ENCODE data around the gene F13A1.

Gene F13A1

DNA sequence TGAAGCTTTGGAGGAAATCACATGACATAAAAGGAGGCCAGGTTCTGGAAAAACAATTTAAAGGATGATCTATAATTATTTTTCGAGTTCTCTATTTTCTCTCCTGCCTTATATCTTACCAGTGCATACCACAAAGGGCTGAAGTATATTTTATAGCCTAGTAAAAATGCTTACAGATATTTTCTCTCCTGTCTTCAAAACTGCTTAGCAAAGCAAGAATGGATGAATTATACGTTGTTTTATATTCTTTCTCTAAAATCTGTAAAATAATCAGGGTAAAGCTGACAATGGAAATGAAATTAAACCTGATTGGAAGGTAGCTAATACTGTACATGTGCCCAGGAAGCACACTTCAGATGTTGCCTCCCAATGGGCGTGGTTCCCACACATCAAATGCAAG, 123.7 kb downstream of the F13A1 start:
- DNase-seq (ENCODE audit: low read depth) = no peak
- no peak overlapping the region for H3K4me3 ChIP-seq (ENCODE audit: low read depth, low read length)
- TF ChIP-seq, protein P1, sequence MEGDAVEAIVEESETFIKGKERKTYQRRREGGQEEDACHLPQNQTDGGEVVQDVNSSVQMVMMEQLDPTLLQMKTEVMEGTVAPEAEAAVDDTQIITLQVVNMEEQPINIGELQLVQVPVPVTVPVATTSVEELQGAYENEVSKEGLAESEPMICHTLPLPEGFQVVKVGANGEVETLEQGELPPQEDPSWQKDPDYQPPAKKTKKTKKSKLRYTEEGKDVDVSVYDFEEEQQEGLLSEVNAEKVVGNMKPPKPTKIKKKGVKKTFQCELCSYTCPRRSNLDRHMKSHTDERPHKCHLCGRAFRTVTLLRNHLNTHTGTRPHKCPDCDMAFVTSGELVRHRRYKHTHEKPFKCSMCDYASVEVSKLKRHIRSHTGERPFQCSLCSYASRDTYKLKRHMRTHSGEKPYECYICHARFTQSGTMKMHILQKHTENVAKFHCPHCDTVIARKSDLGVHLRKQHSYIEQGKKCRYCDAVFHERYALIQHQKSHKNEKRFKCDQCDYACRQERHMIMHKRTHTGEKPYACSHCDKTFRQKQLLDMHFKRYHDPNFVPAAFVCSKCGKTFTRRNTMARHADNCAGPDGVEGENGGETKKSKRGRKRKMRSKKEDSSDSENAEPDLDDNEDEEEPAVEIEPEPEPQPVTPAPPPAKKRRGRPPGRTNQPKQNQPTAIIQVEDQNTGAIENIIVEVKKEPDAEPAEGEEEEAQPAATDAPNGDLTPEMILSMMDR (IDR thresholded peaks at IDR 0.05; ENCODE audit: low read depth, low read length, missing control alignments) = no peak
- in situ Hi-C loops (cut with HindIII; ENCODE audit: low sequenced_read_pairs) = no loop called here

DNA sequence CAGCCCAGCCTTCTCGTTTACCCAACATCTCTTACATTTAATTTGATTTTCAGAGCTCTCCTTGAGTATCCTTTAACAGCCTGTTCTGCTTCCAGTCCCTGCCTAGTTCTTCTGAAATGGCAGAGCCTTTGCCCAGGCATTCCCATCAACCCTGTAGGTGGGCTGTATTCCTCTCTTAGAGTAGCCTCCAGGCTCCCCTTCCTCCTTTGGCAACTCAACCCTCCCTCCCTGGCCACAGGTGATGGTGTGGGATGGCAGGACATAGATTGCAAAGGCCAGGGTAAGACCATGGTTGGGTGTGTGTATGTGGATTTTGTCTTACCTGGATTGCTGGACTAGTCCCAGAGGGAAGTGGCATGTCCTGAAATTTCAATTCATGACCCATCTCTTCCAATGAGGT, 125.4 kb downstream of the F13A1 start:
- TF ChIP-seq, protein P1 (IDR thresholded peaks at IDR 0.05; ENCODE audit: low read depth, low read length, missing control alignments) = no peak
- DNase-seq (ENCODE audit: low read depth) = no peak
- in situ Hi-C loops (cut with HindIII; ENCODE audit: low sequenced_read_pairs) = no loop called here
- no peak overlapping the region for H3K4me3 ChIP-seq (ENCODE audit: low read depth, low read length)

DNA sequence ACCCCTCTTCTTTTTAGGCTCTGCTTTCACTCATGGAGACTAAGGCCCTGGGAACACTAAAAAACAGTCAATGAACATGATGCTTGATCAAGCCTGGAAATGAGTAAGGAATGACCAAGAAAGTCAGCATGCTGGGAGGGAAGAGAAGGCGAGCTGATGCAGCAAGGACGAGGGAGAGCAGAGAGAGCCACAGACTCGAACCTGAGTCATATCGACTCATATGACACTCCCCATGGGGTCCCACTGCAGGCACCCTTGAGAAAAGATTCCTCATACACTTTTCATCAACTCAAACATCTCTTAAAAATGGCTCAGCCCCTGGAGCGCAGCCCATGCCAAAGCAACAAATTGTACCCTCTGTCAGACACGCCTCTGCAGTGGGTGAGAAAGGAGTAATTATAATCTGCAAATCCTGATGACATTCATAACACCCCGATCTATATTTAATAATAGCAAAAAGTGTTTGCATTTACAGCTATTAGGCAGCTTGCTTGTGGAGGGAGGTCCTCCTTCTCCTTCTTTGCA, 127.2 kb downstream of the F13A1 start:
- no peak overlapping the region for H3K4me3 ChIP-seq (ENCODE audit: low read depth, low read length)
- TF ChIP-seq, protein P1 (IDR thresholded peaks at IDR 0.05; ENCODE audit: low read depth, low read length, missing control alignments) = no peak
- DNase-seq (ENCODE audit: low read depth) = no peak
- in situ Hi-C loops (cut with HindIII; ENCODE audit: low sequenced_read_pairs) = no loop called here

DNA sequence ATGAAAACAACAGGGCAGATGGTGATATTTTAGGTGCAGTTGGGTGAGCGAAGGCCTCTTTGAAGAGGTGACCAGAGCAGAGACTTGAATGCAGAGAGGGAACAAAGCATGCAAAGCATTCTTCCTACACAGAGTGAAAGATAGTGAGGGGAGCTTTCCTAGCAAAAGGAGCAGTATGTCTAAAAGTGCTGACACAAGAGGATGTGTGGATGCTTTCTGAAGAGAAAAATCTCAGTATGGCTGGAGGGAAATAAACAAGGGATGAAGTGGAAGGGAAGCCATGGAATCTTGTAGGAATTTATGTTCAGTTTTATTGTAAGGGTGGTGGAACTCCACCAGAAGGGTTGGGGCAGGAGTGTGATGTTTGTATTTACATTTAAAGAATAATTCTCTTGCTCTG, 128.6 kb downstream of the F13A1 start:
- DNase-seq (ENCODE audit: low read depth) = no peak
- no peak overlapping the region for H3K4me3 ChIP-seq (ENCODE audit: low read depth, low read length)
- TF ChIP-seq, protein P1 (IDR thresholded peaks at IDR 0.05; ENCODE audit: low read depth, low read length, missing control alignments) = no peak
- in situ Hi-C loops (cut with HindIII; ENCODE audit: low sequenced_read_pairs) = no loop called here

DNA sequence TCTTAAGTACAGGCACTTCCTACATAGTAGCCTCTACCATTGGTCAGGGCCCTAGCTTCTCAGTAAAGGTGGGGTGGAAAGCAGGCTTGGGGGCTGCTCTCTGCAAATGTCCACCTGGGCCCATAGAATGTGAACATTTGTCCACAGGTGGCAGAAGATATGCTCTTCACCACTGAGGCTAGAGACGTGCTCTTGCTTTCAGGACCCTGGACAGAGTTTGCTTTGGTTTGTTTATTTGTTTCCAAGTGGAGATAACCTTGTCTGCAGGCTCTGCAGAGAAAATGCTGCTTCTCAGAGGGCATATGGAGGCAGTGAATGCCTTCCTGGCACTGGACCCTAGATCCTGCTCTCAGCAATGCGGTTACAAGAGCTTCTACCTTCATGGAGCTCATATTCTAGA, 129.0 kb downstream of the F13A1 start:
- TF ChIP-seq, protein P1 (IDR thresholded peaks at IDR 0.05; ENCODE audit: low read depth, low read length, missing control alignments) = no peak
- in situ Hi-C loops (cut with HindIII; ENCODE audit: low sequenced_read_pairs) = no loop called here
- no peak for DNase-seq (ENCODE audit: low read depth)
- H3K4me3 ChIP-seq (ENCODE audit: low read depth, low read length) = no peak overlapping the region

DNA sequence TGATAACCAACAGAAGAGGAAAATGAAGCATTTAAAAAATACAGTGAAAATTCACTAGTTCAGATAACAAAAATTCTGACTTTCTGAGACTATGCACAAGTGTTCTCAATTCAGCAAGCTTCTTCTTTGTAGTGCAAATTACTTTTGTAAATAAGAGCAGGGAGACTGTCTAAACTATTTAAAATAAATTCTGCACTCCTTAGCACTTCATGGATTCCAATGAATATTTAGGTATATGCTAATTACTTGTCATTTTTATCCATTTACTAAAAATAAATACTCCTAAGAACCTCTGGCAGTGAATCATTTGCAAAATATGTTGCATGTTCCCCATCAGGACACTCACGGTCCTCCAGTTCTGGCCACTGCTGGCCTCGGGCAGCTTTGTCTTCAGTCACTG, 139.8 kb downstream of the F13A1 start:
- no peak overlapping the region for H3K4me3 ChIP-seq (ENCODE audit: low read depth, low read length)
- TF ChIP-seq, protein P1 (IDR thresholded peaks at IDR 0.05; ENCODE audit: low read depth, low read length, missing control alignments) = no peak
- DNase-seq (ENCODE audit: low read depth) = no peak
- in situ Hi-C loops (cut with HindIII; ENCODE audit: low sequenced_read_pairs) = no loop called here

Measured in astrocyte of the cerebellum (primary cell).